Measurements from ENCODE around the gene PCNT. TPM values are rescaled to one million over a fixed set of nuclear protein-coding genes. Genes with fewer than 3 reads are reported as not detected.

PCNT gene
- total and polyA plus RNA-seq, 9 of the 15 experiments (the other 6 are each of a cell fraction or from before 2014, with no cell fraction given), result 9.1 to 53.5 (median 31.3) TPM

DNA sequence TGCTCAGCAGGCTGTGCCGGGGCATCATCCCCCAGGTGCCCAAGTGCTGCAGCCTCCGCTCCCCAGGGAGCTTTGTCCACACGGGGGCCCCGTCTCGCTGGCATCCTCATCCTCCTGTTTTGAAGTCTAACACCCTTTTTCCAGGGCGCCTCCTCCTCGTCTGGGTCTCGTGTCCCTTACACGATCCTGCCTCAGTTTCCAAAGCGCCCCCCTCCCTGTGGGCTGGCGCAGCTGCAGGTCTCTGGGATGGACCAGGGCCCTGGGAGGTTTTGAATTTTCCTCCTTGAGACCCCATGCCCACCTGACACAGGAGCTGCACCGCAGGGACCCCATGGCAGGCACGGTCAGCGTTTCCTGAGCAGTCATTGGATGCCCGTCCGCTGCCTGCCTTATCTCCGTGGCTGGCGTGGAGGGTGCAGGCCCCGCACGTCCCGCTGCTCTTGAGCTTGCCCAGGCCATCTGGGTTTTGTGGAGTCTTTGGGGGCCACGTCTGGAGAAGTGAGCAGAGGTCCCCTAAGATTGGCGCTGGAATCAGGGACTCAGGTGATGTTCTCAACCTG is 97.3 kb downstream of the PCNT start:
- TF ChIP-seq CTCF (IDR thresholded peaks at IDR 0.05 in 2 of 3, conservative IDR thresholded peaks at IDR 0.05 in 1 of 3; ENCODE audit: insufficient read depth in 2 of 3, low read depth in 1 of 3, low read length in 3 of 3) (0 out of 6 replicates have a peak, but pooled peaks of 1 of the 3 experiments have one; percentile 11), ZNF830 (CRISPR knock-in tag; IDR thresholded peaks at IDR 0.05) (no peak), ZBTB9 (CRISPR knock-in tag; IDR thresholded peaks at IDR 0.05) (no peak)
- no peaks in the 10 kb centered on the region for H3K9me1 ChIP-seq (ENCODE audit: control insufficient read depth, insufficient read depth, low read length)
- H4K20me1 ChIP-seq (replicated peaks; ENCODE audit: control insufficient read depth, insufficient read depth, low read length), result no peaks in the 10 kb centered on the region
- no peaks in the 10 kb centered on the region for H3K79me2 ChIP-seq (ENCODE audit: control insufficient read depth, insufficient read depth, low read length)
- no peak overlapping the region for H2AFZ ChIP-seq (ENCODE audit: low read depth, low read length)
- intact Hi-C loops (cut with micrococcal nuclease), result no loop called here
- H3K27ac ChIP-seq (ENCODE audit: extremely low read depth, low read depth, low read length), result no peak overlapping the region
- no peak for ATAC-seq
- H3K36me3 ChIP-seq (ENCODE audit: control insufficient read depth, insufficient read depth, low read length), result peaks cover 61% of the 10 kb centered on the region; the same call in 2 of the 3 replicates
- no peak overlapping the region for H3K4me2 ChIP-seq (ENCODE audit: insufficient read depth, low read length)
- no peaks in the 10 kb centered on the region for H3K27me3 ChIP-seq (ENCODE audit: control insufficient read depth in 2 of 2, insufficient read depth in 2 of 2, low read length in 2 of 2)
- in situ Hi-C loops (cut with MboI), result no loop called here
- POLR2A ChIA-PET, result interaction anchor here (0.7 kb wide), 1 partner anchor 10 kb away, joined by 3 read pairs; no protein-coding TSS in a partner anchor
- H3K4me1 ChIP-seq (replicated peaks in 1 of 2; ENCODE audit: control insufficient read depth in 2 of 2, insufficient read depth in 2 of 2, low read length in 2 of 2), result peaks cover 0 to 16% of the 10 kb centered on the region in 2 experiments; a peak in 1 of 5 replicates
- no peak for DNase-seq (ENCODE audit: extremely low read depth in 1 of 4, low spot score in 3 of 4)
- CTCF ChIA-PET (ENCODE audit: low intra/inter-chr PET ratio), result interaction anchor here (0.6 kb wide), 1 partner anchor 222 kb away, joined by 5 read pairs; no protein-coding TSS in a partner anchor
- no peaks in the 10 kb centered on the region for H3K9me3 ChIP-seq (replicated peaks; ENCODE audit: control insufficient read depth, insufficient read depth, low read depth, low read length)
- FAIRE-seq, result no peak
- peak overlapping the region in 1 of 2 experiments; percentile 42; a peak in 2 of 4 replicates for H3K9ac ChIP-seq (ENCODE audit: insufficient read depth in 1 of 2, low read depth in 2 of 2, low read length in 2 of 2)
- no peak overlapping the region for H3K4me3 ChIP-seq
- WGBS (ENCODE audit: insufficient coverage, low coverage, missing lambda C conversion rate), result 90% methylated on average over 23 of the region's 23 CpGs
- BruUV-seq (replicated peaks), result no TSS peak
